ENCODE data around the gene DNAJC27. TPM values are rescaled to one million over a fixed set of nuclear protein-coding genes. Genes with fewer than 3 reads are reported as not detected.

DNAJC27 gene
- total RNA-seq, 2 experiments from 2014 or later: 4.2 TPM

DNA sequence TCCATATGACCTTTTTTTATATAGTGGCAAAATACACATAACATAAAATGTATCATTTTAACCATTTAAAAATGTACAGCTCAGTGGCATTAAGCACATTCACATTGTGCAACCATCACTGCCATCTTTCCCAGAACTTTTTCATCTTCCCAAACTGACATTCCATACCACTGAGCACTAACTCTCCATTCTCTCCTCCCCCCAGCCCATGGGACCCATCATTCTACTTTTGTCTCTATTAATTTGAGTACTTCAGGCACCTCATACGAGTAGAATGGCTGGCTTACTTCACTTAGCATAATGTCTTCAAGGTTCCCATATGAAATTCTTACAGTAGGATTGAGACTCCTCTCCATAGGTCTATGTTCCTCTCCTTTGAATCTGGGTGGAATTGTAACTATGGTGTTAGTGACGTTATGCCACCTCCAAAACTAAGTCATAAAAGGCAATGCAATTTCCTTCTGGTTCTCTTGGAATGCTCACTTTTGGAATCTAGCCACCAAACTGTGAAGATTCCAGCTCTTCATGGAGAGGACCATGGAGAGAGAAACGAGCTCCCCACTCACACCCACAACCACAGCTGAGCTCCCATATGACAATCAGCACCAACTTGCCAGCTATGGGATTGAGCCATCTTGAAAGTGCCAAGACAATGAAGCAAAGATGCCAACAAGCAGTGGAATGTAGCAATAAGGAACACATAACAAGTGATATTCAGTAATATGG is 9.8 kb upstream of the DNAJC27 start:
- Mint-ChIP-seq H3K36me3 (no peaks in the 10 kb centered on the region), H3K4me1 (peaks cover 4% of the 10 kb centered on the region), H3K4me3 (no peak overlapping the region)

DNA sequence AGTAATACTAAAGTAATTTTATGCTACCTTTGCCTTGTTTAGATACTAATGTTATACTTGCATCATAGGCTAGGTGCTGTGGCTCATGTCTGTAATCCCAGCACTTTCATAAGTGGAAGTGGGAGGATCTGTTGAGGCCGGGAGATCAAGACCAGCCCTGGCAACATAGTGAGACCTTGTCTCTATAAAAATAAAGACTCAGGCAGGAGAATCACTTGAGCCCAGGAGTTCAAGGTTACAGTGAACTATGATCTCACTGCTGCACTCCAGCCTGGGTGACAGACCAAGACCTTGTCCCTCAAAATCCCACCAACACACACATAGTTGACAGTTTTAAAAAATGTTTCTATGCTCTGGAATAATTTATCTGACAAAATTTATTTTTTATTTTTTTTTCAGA is 6.9 kb upstream of the DNAJC27 start:
- no peaks in the 10 kb centered on the region for H3K9me3 Mint-ChIP-seq
- no peaks in the 10 kb centered on the region for H3K27me3 Mint-ChIP-seq
- H3K27ac Mint-ChIP-seq: no peak overlapping the region
- DNase-seq: no peak
- no peak overlapping the region for H3K4me3 Mint-ChIP-seq
- H3K4me1 Mint-ChIP-seq: peaks cover 9% of the 10 kb centered on the region
- no peaks in the 10 kb centered on the region for H3K36me3 Mint-ChIP-seq

More for the DNA sequence above, 9.8 kb upstream of the DNAJC27 start:
- no peak for DNase-seq
- H3K27ac Mint-ChIP-seq: no peak overlapping the region
- H3K9me3 Mint-ChIP-seq: no peaks in the 10 kb centered on the region
- no peaks in the 10 kb centered on the region for H3K27me3 Mint-ChIP-seq

DNA sequence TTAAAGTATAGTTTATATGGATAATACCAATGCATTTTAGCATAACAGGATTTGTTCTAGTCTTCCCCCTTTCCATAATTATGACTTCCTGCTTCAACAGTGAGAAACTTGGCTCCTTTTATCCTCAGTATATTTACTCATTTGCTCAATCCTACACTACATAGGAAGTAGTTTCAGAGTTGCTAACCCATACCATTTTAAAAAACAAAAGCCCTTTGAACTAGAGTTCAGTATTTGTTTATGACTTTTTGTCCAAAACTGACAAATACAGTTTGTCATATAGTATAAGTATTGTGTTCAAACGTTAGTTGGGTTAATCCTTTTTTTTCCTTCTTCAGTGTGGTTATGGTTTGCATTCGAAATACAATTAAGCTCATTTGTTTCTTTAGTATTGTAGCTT is 5.9 kb upstream of the DNAJC27 start:
- no peak overlapping the region for H3K4me3 Mint-ChIP-seq
- H3K4me1 Mint-ChIP-seq: peaks cover 12% of the 10 kb centered on the region
- H3K9me3 Mint-ChIP-seq: no peaks in the 10 kb centered on the region
- no peak for DNase-seq
- no peaks in the 10 kb centered on the region for H3K36me3 Mint-ChIP-seq
- H3K27me3 Mint-ChIP-seq: no peaks in the 10 kb centered on the region
- H3K27ac Mint-ChIP-seq: no peak overlapping the region

DNA sequence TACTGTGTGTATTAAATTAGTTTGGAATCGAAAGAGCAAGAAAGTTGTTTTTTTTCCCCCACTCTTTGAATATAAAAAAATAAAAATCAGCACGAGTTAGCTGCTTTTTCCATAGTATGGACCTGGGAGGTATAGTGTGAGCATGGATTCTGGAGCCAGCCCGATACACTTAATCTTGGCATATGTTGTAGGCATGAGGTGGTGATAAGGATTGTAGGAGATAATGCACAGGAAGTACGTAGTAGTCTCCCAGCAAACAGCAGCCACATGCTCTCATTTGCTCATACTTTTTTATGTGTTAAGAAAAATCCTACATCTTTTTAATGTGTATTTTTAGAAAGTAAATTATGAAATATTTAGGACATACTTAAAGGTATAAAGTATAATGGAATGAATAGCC is 2.1 kb upstream of the DNAJC27 start:
- no peak for DNase-seq
- Mint-ChIP-seq H3K36me3 (peaks cover 3% of the 10 kb centered on the region), H3K4me1 (peaks cover 16% of the 10 kb centered on the region), H3K27ac (peak overlapping the region; percentile 36), H3K9me3 (no peaks in the 10 kb centered on the region), H3K27me3 (no peaks in the 10 kb centered on the region), H3K4me3 (no peak overlapping the region)

DNA sequence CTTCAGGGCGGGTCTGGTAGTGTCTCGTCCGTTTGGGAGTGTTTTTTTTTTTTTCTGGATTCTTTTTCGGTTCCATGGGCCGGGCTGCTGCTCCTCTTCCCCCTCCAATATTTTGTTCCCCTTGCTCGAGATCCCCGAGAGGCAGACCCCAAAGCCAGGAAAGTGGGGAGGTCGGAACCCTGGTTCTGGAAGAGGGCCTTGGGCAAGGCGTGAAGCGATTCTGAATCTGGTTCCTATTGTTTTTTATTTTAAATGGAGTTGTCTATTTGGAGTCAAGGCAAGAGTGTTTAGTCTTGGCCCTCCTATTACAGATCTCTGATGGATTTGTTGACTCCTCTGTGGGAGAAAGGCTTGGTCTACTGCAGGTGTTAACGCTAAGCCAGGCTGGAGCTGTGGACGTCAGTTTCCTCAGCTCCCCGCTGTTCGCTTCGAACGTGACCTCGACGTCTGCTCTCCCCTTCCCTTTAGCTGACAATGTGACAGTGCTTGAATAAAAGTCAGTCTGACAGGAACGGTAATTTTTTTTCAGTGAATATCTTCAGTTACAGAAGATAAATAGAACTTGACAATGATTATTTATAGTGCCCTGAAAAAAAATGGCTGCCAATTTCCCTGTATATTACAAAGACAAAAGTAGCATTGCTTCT is 683 bp upstream of the DNAJC27 start:
- Mint-ChIP-seq H3K27me3 (no peaks in the 10 kb centered on the region), H3K9me3 (no peaks in the 10 kb centered on the region), H3K4me3 (peak overlapping the region; percentile 99), H3K27ac (peak overlapping the region; percentile 100), H3K36me3 (peaks cover 3% of the 10 kb centered on the region), H3K4me1 (peaks cover 12% of the 10 kb centered on the region)
- peak; percentile 22 for DNase-seq

DNA sequence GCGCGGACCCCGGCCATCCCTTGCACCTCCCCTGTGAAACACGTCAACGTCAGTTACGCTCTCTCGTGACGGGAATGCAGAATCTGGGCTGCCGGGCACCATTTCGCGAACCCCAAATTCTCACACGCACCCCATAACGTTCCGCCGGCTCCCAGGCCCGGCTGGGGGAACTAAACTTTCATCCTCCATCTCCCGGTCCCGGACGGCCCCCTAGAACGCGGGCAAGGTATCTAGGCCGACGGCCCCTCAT is 544 bp downstream of the DNAJC27 start:
- no peaks in the 10 kb centered on the region for H3K27me3 Mint-ChIP-seq
- H3K4me3 Mint-ChIP-seq: peak overlapping the region; percentile 99
- DNase-seq: no peak
- peaks cover 8% of the 10 kb centered on the region for H3K36me3 Mint-ChIP-seq
- H3K9me3 Mint-ChIP-seq: no peaks in the 10 kb centered on the region
- H3K27ac Mint-ChIP-seq: peak overlapping the region; percentile 100
- peaks cover 12% of the 10 kb centered on the region for H3K4me1 Mint-ChIP-seq

DNA sequence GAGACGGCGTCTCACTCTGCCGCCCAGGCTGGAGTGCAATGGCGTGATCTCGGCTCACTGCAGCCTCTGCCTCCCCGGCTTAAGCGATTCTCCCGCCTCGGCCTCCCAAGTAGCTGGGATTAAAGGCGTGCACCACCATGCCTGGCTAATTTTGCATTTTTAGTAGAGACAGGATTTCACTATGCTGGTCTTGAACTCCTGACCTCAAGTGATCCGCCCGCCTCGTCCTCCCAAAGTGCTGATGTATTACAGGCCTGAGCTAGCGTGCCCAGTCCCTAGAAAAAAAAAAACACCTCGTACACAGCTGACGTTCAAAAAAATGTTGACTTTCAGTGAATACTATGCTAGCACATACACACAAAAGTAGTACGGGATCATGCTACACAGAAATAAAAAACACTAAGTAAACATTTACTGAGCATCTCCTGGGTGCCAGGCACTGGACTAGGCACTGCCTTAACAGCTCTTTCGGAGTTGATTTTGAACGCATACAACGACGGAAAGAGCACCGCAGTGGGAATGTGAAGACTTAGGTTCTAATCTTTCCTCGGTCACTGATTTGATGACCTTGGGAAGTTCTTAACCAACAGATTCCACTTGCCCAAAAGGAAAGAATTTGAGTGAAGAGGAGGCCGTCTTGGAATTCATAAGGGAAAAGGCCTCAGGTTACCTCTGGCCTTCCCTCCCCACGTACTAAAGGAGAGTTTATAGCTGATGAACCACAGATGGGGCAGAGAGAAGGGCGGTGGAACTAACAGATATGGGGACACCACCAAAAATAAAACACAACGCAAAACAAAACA is 1.1 kb downstream of the DNAJC27 start:
- Mint-ChIP-seq H3K4me1 (peaks cover 12% of the 10 kb centered on the region), H3K36me3 (peaks cover 12% of the 10 kb centered on the region), H3K4me3 (peak overlapping the region; percentile 99), H3K9me3 (no peaks in the 10 kb centered on the region), H3K27ac (peak overlapping the region; percentile 100), H3K27me3 (no peaks in the 10 kb centered on the region)
- no peak for DNase-seq

DNA sequence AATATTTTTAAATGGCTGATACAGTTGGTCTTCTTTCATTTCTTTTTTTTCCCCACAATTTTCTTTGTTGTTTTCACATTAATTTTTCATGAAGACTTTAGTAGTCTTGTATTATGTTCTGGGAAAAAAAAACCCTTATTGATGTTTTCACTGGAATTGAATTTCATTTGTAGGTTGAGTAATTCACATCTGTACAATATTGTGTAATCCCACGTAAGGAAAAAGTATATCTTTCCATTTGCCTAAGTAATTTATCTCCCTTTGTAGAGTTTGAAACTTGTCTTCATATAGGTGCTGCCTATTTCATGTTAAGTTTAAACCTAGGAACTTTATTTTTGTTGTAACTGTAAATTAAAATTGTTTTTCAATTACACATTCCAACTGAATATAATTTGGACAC is 2.0 kb downstream of the DNAJC27 start:
- peaks cover 9% of the 10 kb centered on the region for H3K4me1 Mint-ChIP-seq
- no peaks in the 10 kb centered on the region for H3K9me3 Mint-ChIP-seq
- no peaks in the 10 kb centered on the region for H3K27me3 Mint-ChIP-seq
- H3K36me3 Mint-ChIP-seq: peaks cover 12% of the 10 kb centered on the region
- no peak for DNase-seq
- H3K27ac Mint-ChIP-seq: no peak overlapping the region
- no peak overlapping the region for H3K4me3 Mint-ChIP-seq

DNA sequence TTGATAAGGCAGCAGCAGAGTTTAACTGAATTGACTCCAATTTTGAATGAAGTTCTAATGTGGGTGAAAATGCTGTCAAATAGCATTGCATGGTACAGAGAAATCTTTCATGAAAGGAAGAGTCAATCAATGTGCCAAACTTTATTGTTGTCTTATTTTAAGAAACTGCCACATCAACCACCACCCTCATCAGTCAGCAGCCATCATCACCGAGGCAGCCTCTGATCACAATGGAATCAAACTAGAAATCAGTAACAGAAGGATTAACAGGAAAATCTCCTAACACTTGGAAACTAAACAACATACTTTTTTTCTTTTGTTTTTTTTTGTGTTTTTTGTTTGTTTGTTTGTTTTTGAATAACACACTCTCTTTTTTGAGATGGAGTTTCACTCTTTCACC is 9.9 kb downstream of the DNAJC27 start:
- Mint-ChIP-seq H3K27ac (no peak overlapping the region), H3K27me3 (no peaks in the 10 kb centered on the region), H3K36me3 (peaks cover 37% of the 10 kb centered on the region), H3K4me3 (no peak overlapping the region), H3K9me3 (no peaks in the 10 kb centered on the region), H3K4me1 (peaks cover 5% of the 10 kb centered on the region)
- no peak for DNase-seq

DNA sequence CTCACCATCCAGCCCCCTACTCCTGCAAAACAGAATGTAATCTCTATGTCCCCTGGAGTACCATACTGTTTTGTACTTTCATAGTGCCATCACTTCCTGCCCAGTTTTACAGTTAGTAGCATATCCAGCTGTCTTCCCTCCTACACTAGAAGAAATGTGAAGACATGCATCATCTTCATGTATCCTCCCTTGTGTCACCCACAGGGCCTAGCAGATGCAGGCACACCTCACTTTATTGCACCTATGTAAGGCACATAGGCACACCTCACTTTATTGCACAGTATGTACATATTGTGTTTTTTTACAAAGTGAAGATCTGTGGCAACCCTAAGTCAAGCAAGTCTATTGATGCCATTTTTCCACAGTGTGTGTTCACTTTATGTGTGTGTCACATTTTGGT is 12.0 kb downstream of the DNAJC27 start:
- Mint-ChIP-seq H3K36me3 (peaks cover 51% of the 10 kb centered on the region), H3K27me3 (no peaks in the 10 kb centered on the region), H3K4me1 (peaks cover 5% of the 10 kb centered on the region)

DNA sequence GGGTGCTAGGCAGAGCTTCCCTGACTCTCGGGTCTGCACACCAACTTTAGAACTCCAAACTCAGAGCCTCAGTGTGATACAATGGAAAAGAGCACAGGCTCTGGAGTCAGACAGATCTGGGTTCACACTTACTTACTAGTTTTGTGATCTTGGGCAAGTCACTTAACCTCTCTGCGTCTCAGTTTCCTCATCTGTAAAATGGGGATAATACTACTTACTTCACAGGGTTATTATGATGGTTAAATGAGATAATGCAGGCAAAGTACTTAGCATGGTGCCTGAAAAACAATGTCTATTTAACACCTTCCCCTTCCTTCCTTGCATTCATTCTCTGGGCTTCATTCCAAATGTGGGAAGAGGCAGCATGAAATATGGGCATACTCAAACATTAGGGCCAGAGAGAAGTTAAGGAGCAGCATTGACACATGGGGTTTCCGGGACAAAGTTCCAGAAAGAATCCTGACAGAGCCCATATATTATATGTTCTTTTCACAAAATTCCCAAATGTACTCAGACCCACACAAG is 13.3 kb downstream of the DNAJC27 start:
- Mint-ChIP-seq H3K27ac (no peak overlapping the region), H3K4me3 (no peak overlapping the region), H3K36me3 (peaks cover 58% of the 10 kb centered on the region), H3K4me1 (peaks cover 8% of the 10 kb centered on the region), H3K27me3 (no peaks in the 10 kb centered on the region), H3K9me3 (peaks cover 7% of the 10 kb centered on the region)
- DNase-seq: no peak

More for the DNA sequence above, 12.0 kb downstream of the DNAJC27 start:
- DNase-seq: no peak
- H3K9me3 Mint-ChIP-seq: peaks cover 7% of the 10 kb centered on the region
- H3K4me3 Mint-ChIP-seq: no peak overlapping the region
- H3K27ac Mint-ChIP-seq: no peak overlapping the region

DNA sequence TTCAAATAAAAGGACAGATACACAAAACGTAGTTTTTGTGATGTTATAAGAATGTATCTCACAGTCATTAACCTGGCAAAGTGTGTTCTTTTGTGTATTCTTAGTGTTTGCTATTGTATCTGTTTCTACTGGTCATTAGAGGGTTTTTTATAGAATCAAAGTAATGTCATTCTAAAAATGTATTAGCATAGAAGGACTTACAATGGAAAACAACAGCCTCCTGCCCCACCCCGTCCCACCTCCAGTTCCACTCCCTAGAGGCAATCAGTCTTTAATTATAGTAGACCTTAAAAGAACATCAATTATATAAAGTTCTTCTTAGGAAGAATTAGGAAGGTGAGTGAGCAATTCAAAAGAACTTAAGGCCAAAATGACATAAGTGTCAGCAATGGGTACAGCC is 13.8 kb downstream of the DNAJC27 start:
- peaks cover 61% of the 10 kb centered on the region for H3K36me3 Mint-ChIP-seq

DNA sequence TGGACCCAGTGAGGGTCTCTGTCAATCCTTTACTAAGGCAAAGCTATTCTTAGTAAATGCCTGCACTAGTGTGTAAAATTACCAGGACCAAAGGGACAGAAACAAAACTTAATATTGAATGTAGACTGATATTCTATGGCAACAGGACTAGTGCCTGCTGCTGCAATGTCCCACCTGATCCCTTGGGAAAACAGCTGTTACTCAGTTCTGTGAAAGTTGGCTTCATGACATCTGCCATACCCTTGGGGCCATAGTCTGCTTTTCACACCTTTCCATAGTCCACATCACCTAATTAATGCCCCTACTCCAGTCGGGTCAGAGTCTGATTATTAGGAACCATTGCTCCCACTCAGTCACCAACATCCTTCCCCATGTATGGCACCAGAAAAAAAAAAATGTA is 14.5 kb downstream of the DNAJC27 start:
- peaks cover 62% of the 10 kb centered on the region for H3K36me3 Mint-ChIP-seq
- no peak overlapping the region for H3K4me3 Mint-ChIP-seq
- H3K4me1 Mint-ChIP-seq: peaks cover 8% of the 10 kb centered on the region
- no peaks in the 10 kb centered on the region for H3K27me3 Mint-ChIP-seq
- no peak for DNase-seq
- H3K27ac Mint-ChIP-seq: no peak overlapping the region
- peaks cover 7% of the 10 kb centered on the region for H3K9me3 Mint-ChIP-seq

More for the DNA sequence above, 13.8 kb downstream of the DNAJC27 start:
- no peak overlapping the region for H3K4me3 Mint-ChIP-seq
- H3K27ac Mint-ChIP-seq: no peak overlapping the region
- no peak for DNase-seq
- peaks cover 8% of the 10 kb centered on the region for H3K4me1 Mint-ChIP-seq
- peaks cover 7% of the 10 kb centered on the region for H3K9me3 Mint-ChIP-seq
- no peaks in the 10 kb centered on the region for H3K27me3 Mint-ChIP-seq

DNA sequence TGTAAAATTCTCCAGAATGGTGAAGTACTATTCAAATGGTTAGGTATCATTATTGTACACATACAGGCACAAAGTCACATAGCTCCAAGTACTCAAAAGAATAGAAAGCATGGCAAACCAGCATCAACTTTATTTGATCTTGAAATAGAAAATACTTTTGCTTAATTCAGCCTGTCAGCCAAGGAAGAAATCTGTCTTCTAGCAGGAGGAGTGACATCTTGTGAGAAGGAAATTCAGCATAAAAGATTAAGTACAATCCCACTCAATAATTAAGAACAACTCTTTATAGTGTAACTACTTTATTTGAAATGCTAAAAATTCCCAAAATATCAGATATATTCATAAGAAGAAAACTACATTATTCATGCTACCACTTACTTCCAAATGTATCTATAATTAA is 15.8 kb downstream of the DNAJC27 start:
- DNase-seq: no peak
- H3K27ac Mint-ChIP-seq: no peak overlapping the region
- H3K4me3 Mint-ChIP-seq: no peak overlapping the region
- no peaks in the 10 kb centered on the region for H3K27me3 Mint-ChIP-seq
- H3K4me1 Mint-ChIP-seq: peaks cover 8% of the 10 kb centered on the region
- H3K9me3 Mint-ChIP-seq: peaks cover 7% of the 10 kb centered on the region
- peaks cover 58% of the 10 kb centered on the region for H3K36me3 Mint-ChIP-seq

DNA sequence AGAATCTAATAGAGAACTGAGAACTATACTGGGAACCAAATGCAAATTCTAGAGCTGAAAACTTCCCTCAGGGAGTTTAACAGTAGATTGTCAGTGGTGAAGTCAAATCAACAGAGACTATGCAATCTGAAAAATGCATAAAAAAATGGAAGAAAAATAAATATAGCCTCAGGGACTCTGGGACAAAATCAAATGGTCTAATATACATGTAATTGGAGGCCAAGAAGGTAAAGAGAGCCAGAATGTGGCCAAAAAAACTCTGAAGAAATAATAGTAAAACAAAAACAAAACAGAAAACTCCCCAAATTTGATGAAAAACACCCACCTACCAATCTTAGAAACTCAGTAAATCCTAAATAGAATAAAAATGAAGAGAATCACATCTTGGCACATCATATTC is 16.5 kb downstream of the DNAJC27 start:
- Mint-ChIP-seq H3K9me3 (peaks cover 7% of the 10 kb centered on the region), H3K4me1 (peaks cover 8% of the 10 kb centered on the region), H3K27ac (no peak overlapping the region), H3K36me3 (peaks cover 58% of the 10 kb centered on the region), H3K27me3 (no peaks in the 10 kb centered on the region), H3K4me3 (no peak overlapping the region)
- no peak for DNase-seq
